NCI-H128 (cell line): Measurements from ENCODE around the gene TREM1.
A peak's percentile ranks its signal among the peaks of the same experiment; 100 is the strongest.
"Not testable (repeated sequence)": the region's sequence is repeated elsewhere in the genome, so short reads cannot be mapped to it uniquely, and the experiment has no call there.

Experiments
- DNase-seq: peaks from one replicate; lab custom pipeline; 2025; ENCODE audit not compliant: unreplicated experiment; lab: John Stamatoyannopoulos, UW

TREM1 gene

DNA sequence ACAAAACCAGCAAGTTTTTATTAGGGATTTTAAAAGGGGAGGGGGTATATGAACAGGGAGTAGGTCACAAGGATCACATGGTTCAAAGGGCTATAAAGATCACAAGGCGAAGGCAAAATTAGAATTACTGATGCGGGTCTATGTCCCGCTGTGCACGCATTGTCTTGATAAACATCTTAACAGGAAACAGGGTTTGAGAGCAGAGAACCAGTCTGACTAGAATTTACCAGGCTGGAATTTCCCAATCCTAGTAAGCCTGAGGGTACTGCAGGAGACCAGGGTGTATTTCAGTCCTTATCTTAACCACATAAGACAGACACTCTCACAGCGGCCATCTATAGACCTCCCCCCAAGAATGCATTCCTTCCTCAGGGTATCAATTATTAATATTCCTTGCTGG, 10.8 kb upstream of the TREM1 start:
- not testable (repeated sequence) for DNase-seq

DNA sequence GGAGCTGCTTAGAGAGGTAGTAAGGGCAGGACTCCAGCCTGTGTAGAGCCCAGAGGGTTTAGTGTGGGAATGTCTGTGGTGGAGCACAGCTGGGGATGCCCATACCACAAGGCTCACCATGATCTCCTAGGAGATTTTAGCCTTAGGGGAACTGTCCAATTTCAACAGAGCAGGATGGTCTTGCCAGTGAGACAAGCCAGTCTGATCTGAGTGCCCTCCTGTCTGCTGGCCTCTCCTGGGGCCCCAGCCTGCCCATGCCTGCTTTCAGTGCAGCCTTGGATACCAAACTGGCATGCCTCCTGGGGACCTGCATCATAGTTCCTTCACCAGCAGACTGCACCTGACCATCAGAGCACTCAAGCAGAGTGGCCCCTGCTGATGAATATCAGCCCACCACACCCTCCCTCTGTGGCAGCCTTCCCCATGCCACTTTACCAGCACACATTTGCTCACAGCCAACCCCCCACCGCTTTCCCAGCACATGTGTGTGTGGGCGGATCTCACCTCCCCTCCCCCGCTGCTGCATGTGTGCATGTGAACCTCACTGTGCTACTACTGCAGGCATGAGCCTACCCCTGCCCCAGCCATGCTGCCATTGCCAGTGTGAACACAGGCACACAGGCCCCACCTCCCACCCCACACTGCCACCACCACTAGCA, 7.9 kb upstream of the TREM1 start:
- no peak for DNase-seq

DNA sequence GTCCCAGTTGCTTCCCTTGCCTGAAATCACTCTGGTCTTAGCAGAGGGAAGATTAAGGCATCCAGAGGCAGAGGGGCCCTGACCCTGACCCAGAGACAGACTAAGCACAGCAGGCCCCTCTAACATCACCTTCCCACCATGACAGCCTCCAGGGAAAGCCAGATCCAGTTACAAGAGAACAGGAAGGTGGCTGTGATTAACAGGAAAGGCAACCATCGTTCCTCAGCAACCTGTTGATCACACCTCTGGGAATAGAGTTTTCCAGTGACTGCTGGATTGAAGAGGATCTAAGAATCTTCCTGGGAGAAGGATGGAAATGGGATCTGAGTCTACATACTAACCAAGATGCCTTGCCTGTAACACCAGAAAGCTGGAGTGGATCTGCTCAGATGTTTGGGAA, 5.2 kb upstream of the TREM1 start:
- no peak for DNase-seq

DNA sequence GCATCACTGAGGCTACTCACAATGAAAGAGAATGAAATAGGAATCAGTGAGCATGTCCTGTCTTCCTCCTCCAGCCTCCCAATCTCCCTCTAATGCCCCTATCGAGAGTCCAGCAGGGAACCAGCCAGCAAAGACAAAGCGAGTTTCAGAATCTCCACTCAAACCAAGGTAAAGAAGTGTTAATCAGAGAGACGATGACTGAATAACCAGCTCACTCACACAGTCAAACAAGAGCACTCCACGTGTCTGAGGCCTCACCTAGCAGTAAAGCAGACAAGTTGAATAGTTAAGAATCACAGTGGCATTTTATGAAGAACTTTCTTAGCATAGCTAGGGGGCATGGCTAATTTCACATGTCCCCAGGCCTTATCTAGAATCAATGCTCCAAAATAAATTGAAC, 3.3 kb upstream of the TREM1 start:
- DNase-seq, result no peak

DNA sequence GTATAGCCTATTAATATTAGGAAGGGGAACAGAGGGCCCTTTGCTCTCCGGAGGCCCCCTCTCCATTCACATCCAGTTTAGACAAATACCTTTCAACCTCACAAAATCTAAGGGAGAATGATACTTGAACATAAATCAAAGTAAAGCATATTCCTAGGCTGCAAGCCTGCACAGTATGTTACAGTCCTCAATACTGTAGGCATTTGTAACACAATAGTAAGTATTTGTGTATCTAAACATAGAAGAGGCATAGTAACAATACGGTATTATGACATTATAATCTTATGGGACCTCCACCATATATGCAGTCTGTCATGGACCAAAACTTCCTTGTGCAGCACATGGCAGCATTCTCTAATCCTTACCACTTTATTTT, 2.3 kb upstream of the TREM1 start:
- no peak for DNase-seq

DNA sequence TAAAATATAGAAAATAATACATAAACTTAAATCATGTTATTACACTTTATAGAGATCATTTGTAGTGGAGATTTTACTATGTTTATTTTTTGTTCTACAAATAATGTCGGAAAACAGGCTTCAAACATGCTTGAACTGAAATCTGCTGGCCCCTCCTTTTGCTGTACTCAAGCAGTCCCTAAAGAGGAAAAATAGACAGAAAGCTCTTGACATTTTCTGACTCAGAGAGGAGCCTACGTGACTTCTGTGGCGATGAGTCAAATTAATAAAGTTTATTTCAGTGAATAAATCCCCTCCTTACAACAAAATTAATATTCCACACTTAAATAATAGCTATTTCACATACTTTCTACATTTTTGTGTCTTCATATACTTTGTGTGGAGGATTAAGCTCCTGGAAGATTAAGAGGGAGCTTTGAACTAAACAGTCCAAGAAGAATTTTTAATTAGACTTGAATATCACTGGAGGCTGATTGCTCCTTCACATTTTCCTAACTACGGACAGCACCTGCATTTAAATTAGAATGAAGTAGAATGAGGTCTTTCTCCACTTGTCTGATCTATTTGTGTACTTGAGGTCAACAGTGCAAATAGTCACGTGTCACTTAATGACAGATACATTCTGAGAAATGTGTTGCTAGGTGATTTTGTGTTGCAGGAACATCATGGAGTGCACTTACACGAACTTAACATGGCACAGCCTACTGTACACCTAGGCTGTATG, 1.7 kb upstream of the TREM1 start:
- peak; percentile 72 for DNase-seq

DNA sequence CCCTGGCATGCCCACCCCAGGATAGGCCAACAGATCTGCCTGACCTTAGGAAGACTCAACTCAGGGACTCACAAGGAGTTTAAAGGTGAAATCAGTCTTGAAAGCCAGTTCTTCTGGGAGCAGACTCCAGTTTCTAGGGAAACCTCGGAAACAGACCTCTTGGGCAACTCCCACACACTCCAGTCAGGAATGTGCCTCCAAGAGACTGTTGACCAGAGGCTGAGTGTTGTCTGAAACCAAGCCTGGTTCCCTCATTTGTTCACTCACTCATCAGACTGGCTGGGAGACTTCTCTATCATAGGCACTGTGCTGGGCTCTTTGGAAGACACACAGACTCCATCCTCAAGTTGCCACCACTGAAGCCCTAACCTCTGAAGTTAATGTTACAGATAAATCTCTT, 1.8 kb downstream of the TREM1 start:
- no peak for DNase-seq

DNA sequence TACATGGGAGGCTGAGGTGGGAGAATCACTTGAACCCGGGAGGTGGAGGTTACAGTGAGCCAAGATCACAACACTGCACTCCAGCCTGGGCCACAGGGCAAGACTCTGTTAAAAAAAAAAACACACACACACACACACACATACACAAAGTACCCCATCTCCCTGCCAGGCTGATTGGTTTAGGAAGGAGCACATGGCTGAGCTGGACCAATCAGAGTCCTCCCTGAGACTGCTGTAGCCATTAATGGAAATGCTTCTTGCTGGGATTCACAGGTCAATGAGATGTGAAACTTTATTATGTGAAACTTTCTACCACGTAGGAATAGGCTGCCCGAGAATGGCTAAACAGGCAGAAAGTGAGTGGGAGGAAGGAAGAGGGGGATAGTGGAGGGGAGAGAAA, 2.9 kb downstream of the TREM1 start:
- no peak for DNase-seq

DNA sequence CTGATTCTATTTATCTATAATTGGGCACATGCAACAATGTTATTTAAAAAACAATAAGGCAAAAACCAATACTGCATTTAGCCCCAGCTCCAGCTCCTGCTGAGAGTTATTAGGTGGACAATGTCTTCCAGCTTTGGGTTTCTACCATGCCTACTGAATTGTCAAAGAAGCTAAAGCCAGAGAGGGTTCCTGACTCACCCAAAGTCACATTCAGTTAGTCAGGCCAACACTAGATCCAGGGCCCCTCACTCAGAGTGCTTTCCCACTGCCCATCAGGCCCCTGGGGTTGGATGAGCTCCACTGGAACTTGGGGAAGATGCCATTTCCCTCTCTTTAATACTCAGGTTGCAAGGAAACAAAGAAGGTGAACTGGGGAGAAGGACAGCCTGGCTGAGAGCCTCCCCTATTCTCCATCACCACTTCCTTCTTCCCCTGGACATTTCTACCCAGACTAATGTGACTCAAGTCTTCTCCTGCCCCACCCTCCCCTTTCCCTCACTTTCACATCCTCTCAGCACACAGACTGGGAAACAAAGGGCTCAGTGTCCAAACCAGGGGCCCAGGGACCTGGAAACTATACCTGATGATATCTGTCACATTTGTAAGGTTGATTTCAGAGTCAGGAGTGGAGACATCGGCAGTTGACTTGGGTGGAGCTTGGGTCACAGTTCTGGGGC, 6.0 kb downstream of the TREM1 start:
- DNase-seq, result no peak

DNA sequence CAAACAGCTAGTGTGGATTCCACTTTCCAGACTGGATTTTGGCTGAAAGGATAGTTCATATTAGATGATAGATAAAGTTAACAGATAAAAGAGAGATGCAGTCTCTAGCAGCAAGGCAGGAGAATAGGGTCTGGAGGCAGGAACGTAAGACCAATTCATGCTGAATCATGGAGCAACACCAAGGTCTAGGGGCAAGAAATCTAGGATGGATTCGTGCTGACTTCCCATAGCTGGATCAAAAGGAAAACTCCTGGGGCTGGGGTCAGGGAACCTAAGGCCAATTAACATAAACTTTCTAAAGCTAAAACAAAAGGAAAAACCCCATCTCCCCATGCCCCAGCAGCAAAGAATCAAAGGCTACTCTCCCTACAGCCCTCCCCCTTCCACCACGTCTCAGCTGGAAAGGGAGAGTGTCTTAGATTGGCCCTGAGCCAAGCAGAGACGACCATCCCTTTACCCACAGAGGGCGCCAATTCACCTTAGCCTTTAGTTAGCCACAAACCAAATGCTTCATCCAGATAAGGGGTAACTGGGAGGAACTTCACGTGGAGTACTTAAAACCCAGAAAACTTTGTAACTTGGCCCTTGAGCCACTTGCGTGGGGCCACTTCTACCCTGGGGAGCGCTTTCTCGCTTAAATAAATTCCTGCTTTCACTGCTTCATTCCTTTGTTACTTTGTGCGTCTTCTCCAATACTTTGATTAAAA, 7.6 kb downstream of the TREM1 start:
- peak; percentile 67 for DNase-seq

DNA sequence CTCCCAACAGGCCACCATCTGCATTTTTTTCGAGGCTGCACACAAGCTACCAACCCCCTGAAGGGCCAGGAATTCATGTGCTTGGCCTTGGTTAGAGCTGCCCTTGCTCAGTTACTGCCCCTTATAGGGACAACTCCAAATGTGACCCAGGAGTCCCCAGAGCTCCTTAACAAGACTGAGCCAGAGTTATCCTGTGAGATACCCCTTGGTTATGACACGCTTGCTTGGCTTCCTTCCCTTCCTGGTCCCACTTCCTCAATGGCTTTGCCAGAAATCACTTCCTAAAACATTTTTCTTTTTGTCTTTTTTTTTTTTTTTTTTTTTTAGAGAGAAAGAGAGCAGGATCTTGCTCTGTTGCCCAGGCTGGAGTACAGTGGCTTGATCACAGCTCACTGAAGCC, 8.9 kb downstream of the TREM1 start:
- no peak for DNase-seq

DNA sequence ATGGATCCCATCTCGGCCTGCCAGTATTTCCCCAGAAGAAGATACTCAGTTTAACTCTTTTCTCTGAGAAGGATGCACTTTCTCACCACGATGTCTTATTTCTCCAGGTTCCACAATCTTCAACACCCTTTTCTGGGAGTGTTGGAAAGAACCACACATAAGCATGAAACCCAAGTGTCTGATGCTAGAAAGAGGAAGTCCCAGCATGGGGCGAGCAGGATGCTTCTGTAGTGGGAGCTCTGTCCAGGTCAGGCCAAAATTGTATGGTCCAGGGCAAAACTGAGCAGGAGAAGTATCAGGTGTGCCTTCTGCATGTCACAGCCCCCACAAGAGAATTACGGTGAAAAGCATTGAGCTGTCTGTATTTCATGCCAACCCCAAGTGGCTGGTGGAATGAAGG, 11.0 kb downstream of the TREM1 start:
- DNase-seq, result no peak

DNA sequence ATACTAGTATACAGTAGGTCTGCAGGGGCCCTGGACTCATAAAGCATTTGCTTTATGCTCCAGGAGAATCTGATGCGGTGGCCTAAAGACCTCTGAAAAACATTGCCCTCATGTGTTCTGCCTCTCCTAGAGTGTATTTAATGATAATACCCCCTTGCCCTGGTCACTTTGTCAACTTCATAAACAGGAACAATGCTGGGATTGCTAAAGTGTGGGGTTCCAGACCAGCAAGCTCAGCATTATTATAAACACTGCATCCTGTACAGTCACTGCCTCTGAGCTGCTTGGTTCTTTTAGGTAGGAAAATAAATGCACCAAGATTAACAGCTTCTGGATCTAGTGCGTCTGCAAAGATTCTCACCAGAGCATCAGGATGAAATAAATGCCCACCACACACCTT, 12.2 kb downstream of the TREM1 start:
- DNase-seq, result no peak

DNA sequence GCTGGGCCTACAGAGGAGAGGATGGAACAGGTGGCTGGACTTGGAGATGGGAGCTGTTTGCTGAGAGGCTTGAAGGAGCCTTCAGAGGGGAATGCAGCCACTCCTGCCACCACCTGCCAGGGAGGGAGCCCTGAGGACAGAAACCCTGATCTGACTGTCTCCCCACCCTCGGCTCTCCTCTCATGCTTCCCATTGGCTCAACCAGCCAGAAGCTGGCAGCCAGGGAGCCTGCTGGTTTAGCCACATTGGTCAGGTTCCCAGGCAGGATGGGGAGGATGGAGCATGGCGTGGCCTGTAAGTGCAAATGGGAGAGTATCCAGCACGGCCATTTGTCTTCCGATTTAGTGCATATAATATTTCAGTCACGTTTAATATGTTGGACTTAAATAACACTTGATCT, 12.8 kb downstream of the TREM1 start:
- no peak for DNase-seq

DNA sequence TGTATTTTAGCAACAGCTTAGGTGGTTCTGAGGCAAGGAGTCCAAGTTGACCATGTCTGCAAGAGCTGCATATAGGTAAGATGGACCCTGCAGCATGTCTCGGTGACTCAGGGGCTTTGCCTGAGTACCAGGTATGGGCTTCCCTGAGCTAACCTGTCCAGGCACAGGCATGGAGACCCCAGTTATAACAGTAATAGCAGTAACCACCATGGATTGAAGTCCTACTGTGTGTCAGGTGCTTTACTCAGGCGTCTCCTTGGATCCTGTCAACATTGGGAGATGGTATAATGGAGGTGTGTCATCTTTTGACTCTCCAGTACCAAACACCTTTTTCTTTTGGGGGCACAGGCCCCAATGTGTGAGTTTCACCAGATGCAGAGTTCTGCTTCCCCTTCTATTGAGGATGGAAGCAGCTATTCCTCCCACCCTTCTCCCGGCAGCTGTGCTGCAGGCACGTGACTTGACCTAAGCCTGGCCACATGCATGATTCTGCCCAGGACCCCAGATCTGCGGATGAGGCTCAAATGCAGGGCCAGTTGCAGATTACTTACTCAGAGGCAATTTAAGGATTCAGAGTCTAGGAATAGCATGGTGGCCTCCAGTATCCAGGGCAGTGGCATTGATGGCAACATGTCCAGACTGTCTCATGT, 13.8 kb downstream of the TREM1 start:
- DNase-seq, result no peak

DNA sequence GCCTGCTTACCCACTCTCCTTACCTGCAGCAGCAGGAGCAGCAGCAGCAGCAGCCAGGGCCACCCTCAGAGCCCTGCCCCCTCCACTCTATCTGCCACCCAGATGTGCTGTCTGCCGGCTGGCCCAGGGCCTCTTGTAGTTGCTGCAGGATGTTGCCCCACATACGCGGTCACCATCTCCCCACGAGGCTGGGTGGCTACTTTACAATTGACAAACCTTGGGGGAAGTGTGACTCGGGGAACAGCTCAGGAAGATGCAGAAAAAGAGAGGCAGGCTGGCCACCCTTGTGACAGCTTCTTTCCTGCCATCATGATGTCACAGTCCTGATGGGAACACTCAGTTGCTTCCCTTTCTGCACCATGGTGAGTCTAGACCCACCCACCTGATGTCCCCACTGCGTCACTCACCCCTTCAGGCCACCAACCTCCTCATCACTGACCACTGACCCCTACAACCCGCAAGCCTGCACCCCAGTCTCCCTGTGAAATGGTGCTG, 14.5 kb downstream of the TREM1 start:
- DNase-seq, result no peak

DNA sequence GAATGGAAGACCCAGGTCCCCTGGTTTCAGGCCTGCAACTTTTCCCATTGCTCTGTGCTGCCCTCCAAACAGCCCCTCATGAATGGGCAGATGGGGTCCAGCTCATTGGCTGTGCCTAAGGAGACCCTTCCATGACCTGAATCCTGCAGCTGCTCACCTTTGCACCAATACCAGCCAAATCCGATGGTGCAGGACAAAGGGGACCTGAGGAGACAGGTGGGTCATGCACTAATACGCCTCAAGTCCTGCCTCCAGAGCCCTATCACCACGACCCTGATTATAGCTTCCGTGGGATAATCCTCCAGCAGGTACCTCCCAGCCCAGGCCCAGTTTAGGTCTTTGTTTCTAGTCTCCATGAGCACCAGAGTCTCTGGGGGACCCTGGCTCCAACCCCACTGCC, 16.8 kb downstream of the TREM1 start:
- DNase-seq, result no peak

DNA sequence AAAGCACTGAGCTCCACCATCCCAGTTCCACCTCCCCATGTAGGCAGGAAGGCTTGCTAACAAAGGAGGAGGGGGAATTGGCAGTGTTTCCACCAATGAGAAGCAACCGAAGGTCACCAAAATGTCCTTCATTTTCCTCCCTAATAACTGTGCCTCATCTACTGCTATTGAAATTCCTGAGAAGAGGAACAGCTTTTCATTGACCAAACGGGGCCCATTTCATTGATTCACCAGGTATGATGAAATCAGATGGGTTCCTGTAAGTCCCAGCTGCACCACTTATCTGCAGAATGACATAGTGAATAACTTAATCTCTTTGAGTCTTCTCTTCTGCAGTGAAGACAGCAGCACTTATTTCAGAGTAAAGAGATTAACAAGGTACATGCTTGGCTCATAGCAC, 17.3 kb downstream of the TREM1 start:
- no peak for DNase-seq

DNA sequence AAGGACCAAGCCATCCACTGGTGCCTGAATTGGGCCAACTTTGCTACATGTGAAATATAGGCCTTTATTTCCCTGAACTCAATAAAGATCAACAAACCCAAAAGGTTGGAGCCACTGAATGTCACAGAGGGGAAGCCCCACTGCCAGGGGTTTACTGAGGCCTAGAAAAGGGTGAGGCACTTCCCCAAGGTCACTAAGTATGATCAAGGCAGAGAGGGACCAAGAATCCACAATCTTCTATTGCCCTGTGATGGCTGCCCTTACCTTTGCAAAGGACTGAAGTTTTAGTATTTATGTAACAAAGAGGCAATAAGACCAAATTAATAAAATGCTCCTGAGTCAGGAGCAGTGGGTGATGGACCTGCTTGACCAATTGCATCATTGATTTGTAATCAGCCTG, 18.0 kb downstream of the TREM1 start:
- no peak for DNase-seq

DNA sequence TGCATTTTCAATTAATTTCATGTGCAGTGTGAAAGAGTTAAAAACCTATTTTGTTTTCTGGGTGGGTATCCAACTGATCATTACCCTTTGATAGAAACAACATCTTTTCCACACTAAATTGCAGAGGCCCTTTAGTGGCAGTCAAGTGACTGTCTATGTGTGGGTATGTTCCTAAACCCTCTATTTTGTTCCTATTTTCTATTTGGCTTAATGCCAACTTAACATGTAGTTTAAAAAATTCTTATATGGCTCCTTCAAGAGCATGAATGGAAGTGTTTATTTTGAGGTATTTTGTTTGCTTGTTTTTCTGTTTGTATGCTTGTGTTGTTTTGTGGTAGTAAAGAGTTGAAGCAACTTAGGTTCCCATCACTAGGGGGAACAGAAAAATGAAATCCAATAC, 19.9 kb downstream of the TREM1 start:
- no peak for DNase-seq

DNA sequence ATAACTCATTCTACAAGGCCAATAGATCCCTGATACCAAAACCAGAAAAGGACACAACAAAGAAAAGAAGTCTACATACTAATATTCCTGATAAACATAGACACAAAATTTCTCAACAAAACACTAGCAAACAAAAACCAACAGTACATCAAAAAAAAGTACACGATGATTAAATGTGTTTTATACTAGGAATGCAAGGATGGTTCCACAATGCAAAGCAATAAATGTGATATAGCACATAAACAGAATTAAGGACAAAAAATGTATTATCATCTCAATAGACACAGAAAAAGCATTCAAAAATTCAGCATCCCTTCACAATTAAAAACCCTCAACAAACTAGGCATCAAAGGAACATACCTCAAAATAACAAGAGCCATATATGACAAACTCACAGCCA, 23.2 kb downstream of the TREM1 start:
- DNase-seq, result no peak
